Sigmoid colon (tissue), 7 donors: ENCODE results near the gene ARL16. TPM values are rescaled to one million over a fixed set of nuclear protein-coding genes. Genes with fewer than 3 reads are reported as not detected.

Source experiments
- DNase-seq: peaks from one replicate; pipeline ENCODE4 v3.0.0-alpha.2; 2019
- H3K27ac ChIP-seq, 4 donors: fragments of 200-600 bp; sonication (generic); one replicate each; pipeline ENCODE4 v1.5.1; 2016 to 2019; ENCODE audit warnings: mild to moderate bottlenecking in 1 of 4
- H3K27me3 ChIP-seq, 3 donors: fragments of 200-600 bp; sonication (generic); one replicate each; pipeline ENCODE4 v1.5.1; 2019; ENCODE audit warnings: mild to moderate bottlenecking in 1 of 3
- H3K36me3 ChIP-seq, 4 donors: fragments of 200-600 bp; sonication (generic); one replicate each; pipeline ENCODE4 v1.5.1; 2016 to 2019
- H3K4me1 ChIP-seq, 4 donors: fragments of 200-600 bp; sonication (generic); one replicate each; pipeline ENCODE4 v1.5.1; 2017 to 2019
- H3K4me3 ChIP-seq, 4 donors: fragments of 200-600 bp; sonication (generic); one replicate each; pipeline ENCODE4 v1.5.1; 2017 to 2019; ENCODE audit warnings: mild to moderate bottlenecking in 2 of 4, moderate library complexity in 1 of 4
- H3K9me3 ChIP-seq, 4 donors: fragments of 200-600 bp in 3 of 4; sonication (generic) in 3 of 4; one replicate each; pipeline versions ENCODE4 v1.5.1 to v1.6.1; 2013 to 2019
- EP300 ChIP-seq, 4 donors: sonication (generic); formaldehyde crosslinking; IDR thresholded peaks; one replicate each; pipeline ENCODE4 v1.6.1; 2017; ENCODE audit warnings: antibody characterized with exemption in 4 of 4
- POLR2A ChIP-seq, 2 donors: fragments of 450-650 bp; IDR thresholded peaks; one replicate each; pipeline ENCODE4 v1.6.1; 2016; ENCODE audit warnings: antibody characterized with exemption in 2 of 2, mild to moderate bottlenecking in 2 of 2, moderate library complexity in 2 of 2
- POLR2AphosphoS5 ChIP-seq, 4 donors: sonication (generic); formaldehyde crosslinking; IDR thresholded peaks; one replicate each; pipeline ENCODE4 v1.6.1; 2017; ENCODE audit warnings: antibody characterized with exemption in 4 of 4
- WGBS, 2 donors: extraction: QIAGEN DNeasy Blood & Tissue Kit; methylation state at CpG; one replicate each; pipeline ENCODE4 v1.1.7; 2013; 5-methylcytosine and 5-hydroxymethylcytosine counted together
- intact Hi-C: fragments of 100-400 bp; cut with DNase I; formaldehyde crosslinking; loops from one replicate; pipeline ENCODE4 v1.15.1; 2023
- polyA plus RNA-seq, 3 donors: library from polyadenylated mRNA; stranded (reverse); fragments of 200-250 nt; gene quantifications; one replicate each; pipeline ENCODE4 v1.2.3, GENCODE V29; 2013
- total RNA-seq, 4 donors: library from RNA; depleted of rRNA; stranded (reverse); fragments of >200 nt; gene quantifications; one replicate each; pipeline ENCODE4 v1.1.0, GENCODE V29; 2016
- TF ChIP-seq, protein P1 (sequence below), 4 experiments: fragments of 450-650 bp in 3 of 4; fragments of 200-600 bp in 1 of 4; IDR thresholded peaks; one replicate each; pipeline ENCODE4 v1.5.1; 2016 to 2019; ENCODE audit warnings: antibody characterized with exemption in 4 of 4, mild to moderate bottlenecking in 3 of 4, moderate library complexity in 2 of 4
- donor health status: healthy with polysubstance abuse.
- donor health status: Bipolar disorder and iron deficiency.
- donor health status: healthy.

The ARL16 gene
- total and polyA plus RNA-seq, 7 donors = 24.5 to 51.7 (median 42.3) TPM

DNA sequence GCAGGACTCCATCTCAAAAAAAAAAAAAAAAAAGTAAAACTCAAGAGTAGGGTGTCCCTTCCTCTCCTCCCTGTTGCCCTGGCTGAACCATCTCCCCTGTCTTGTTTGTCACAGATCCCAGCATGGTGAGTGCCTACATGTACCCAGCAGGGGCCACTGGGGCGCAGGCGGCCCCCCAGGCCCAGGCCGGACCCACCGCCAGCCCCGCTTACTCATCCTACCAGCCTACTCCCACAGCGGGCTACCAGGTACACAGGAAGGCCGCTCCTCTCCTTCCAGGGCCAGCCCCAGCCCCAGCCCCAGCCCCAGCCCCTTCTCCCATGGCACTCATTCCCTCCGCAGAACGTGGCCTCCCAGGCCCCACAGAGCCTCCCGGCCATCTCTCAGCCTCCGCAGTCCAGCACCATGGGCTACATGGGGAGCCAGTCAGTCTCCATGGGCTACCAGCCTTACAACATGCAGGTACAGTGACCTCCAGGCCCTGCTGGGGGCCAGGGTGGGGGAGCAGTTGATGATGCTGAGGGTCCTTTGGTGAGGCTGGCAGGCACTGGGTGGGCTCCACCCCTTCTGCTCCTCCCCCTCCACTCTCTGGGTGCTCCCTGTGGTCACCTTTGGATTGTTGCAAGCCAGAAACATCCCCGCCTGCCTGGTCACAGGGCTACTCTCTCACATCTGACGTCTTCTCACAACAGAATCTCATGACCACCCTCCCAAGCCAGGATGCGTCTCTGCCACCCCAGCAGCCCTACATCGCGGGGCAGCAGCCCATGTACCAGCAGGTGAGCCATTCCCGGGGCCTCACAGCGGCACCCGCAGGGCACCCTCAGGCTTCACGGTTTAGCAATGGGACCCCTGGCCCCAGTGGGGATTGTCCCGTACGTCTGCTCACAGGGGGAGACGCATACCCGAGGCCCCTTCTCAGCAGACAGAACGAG is 17.0 kb upstream of the ARL16 start:
- Histone ChIP-seq H3K36me3 (peaks cover 30 to 74% (median 31%) of the 10 kb centered on the region in 4 donors), H3K4me3 (no peak overlapping the region), H3K27me3 (no peaks in the 10 kb centered on the region), H3K27ac (no peak overlapping the region), H3K4me1 (peaks cover 0 to 39% (median 32%) of the 10 kb centered on the region in 4 donors), H3K9me3 (no peaks in the 10 kb centered on the region)
- WGBS, 2 donors = 91 to 92% methylated on average over 25 of the region's 25 CpGs
- TF ChIP-seq POLR2A (IDR thresholded peaks at IDR 0.05) = no peak
- no peak for TF ChIP-seq POLR2AphosphoS5 (IDR thresholded peaks at IDR 0.05)
- TF ChIP-seq EP300 (IDR thresholded peaks at IDR 0.05) = no peak
- TF ChIP-seq, protein P1, sequence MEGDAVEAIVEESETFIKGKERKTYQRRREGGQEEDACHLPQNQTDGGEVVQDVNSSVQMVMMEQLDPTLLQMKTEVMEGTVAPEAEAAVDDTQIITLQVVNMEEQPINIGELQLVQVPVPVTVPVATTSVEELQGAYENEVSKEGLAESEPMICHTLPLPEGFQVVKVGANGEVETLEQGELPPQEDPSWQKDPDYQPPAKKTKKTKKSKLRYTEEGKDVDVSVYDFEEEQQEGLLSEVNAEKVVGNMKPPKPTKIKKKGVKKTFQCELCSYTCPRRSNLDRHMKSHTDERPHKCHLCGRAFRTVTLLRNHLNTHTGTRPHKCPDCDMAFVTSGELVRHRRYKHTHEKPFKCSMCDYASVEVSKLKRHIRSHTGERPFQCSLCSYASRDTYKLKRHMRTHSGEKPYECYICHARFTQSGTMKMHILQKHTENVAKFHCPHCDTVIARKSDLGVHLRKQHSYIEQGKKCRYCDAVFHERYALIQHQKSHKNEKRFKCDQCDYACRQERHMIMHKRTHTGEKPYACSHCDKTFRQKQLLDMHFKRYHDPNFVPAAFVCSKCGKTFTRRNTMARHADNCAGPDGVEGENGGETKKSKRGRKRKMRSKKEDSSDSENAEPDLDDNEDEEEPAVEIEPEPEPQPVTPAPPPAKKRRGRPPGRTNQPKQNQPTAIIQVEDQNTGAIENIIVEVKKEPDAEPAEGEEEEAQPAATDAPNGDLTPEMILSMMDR (IDR thresholded peaks at IDR 0.05) = no peak
- no peak for DNase-seq
- intact Hi-C loops = no loop called here

DNA sequence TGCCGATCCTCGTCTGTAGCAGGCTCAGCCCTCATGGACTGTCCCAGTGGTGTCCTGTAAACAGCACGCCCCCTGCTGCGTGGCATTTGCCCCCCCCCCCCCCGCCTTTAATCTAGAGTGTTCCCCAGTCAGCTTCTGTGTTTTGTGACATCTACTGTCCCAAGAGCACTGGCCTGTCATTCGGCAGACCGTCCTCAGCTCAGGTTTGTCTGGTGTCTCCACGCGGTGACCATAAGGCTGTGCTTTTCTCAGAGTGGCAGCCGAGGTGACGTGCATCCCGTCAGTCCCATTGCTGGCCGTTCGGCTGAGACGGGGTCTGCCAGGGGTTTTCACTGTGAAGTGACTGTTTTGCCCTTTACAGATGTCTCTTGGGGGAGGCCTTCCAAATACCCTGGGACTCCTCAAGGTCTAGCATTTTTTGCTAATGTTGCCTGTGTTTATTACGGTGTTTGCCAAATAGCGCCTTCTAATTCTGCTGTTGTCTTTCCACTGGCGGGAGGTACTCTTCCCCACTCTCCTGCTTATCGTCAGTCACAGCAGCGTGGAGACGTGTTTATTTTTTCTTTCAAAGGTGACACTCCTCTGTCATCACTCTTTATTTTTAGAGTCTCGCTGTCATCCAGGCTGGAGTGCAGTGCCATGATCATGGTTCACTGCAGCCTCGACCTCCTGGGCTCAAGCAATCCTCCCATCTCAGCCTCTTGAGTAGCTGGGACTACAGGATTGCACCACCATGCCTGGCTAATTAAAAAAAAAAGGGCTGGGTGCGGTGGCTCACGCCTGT is 13.9 kb upstream of the ARL16 start:
- WGBS, 2 donors = 89 to 90% methylated on average over 25 of the region's 25 CpGs
- H3K36me3 ChIP-seq = peaks cover 48 to 93% (median 56%) of the 10 kb centered on the region in 4 donors
- peaks cover 0 to 22% (median 20%) of the 10 kb centered on the region in 4 donors for H3K4me1 ChIP-seq

DNA sequence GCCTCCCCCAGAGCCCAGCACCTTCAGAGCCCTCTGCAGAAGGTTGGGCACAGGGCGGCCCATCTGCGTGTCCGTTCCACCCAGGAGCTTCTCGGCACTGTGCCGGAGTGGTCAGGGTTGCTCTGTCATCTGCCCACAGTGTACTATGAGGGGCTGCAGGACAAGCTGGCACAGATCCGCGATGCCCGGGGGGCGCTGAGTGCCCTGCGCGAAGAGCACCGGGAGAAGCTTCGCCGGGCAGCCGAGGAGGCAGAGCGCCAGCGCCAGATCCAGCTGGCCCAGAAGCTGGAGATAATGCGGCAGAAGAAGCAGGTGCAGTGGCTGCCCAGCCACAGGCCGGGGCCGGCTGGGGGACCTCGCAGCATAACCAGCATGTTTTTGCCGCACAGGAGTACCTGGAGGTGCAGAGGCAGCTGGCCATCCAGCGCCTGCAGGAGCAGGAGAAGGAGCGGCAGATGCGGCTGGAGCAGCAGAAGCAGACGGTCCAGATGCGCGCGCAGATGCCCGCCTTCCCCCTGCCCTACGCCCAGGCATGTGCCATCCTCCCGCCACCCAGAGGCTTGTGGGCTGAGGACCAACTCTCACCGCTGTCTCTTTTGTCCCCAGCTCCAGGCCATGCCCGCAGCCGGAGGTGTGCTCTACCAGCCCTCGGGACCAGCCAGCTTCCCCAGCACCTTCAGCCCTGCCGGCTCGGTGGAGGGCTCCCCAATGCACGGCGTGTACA is 12.8 kb upstream of the ARL16 start:
- WGBS, 2 donors = 96 to 97% methylated on average over 40 of the region's 40 CpGs
- Histone ChIP-seq H3K4me1 (peaks cover 0 to 11% (median 9%) of the 10 kb centered on the region in 4 donors), H3K27me3 (no peaks in the 10 kb centered on the region), H3K9me3 (no peaks in the 10 kb centered on the region), H3K36me3 (peaks cover 53 to 99% (median 66%) of the 10 kb centered on the region in 4 donors), H3K4me3 (no peak overlapping the region), H3K27ac (no peak overlapping the region)
- intact Hi-C loops = no loop called here
- DNase-seq = no peak
- TF ChIP-seq, protein P1 (IDR thresholded peaks at IDR 0.05) = no peak
- no peak for TF ChIP-seq POLR2AphosphoS5 (IDR thresholded peaks at IDR 0.05)
- TF ChIP-seq POLR2A (IDR thresholded peaks at IDR 0.05) = no peak
- no peak for TF ChIP-seq EP300 (IDR thresholded peaks at IDR 0.05)

More for the DNA sequence above, 13.9 kb upstream of the ARL16 start:
- Histone ChIP-seq H3K27me3 (no peaks in the 10 kb centered on the region), H3K9me3 (no peaks in the 10 kb centered on the region), H3K4me3 (no peak overlapping the region), H3K27ac (no peak overlapping the region)
- TF ChIP-seq POLR2A (IDR thresholded peaks at IDR 0.05) (no peak), EP300 (IDR thresholded peaks at IDR 0.05) (no peak), POLR2AphosphoS5 (IDR thresholded peaks at IDR 0.05) (no peak)
- TF ChIP-seq, protein P1 (IDR thresholded peaks at IDR 0.05) = no peak
- DNase-seq = no peak
- intact Hi-C loops = no loop called here

DNA sequence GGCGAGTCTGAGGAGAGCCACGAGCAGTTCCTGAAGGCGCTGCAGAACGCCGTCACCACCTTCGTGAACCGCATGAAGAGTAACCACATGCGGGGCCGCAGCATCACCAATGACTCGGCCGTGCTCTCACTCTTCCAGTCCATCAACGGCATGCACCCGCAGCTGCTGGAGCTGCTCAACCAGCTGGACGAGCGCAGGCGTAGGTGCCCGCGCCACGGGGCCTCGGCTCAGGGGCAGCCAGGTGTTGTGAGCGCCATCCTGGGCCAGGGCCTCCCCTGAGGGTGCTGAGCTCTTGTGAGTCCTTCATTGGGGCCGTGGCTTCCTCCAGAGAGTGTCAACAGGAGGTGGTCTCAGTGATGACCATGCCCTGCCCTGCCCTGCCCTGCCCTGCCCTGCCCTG is 12.2 kb upstream of the ARL16 start:
- peaks cover 55 to 99% (median 68%) of the 10 kb centered on the region in 4 donors for H3K36me3 ChIP-seq
- H3K27me3 ChIP-seq = no peaks in the 10 kb centered on the region
- DNase-seq = no peak
- H3K9me3 ChIP-seq = no peaks in the 10 kb centered on the region
- no peak overlapping the region for H3K4me3 ChIP-seq
- H3K27ac ChIP-seq = no peak overlapping the region
- peaks cover 0 to 6% (median 3%) of the 10 kb centered on the region in 4 donors for H3K4me1 ChIP-seq
- TF ChIP-seq, protein P1 (IDR thresholded peaks at IDR 0.05) = no peak
- TF ChIP-seq EP300 (IDR thresholded peaks at IDR 0.05) = no peak
- TF ChIP-seq POLR2A (IDR thresholded peaks at IDR 0.05) = no peak
- TF ChIP-seq POLR2AphosphoS5 (IDR thresholded peaks at IDR 0.05) = no peak
- WGBS, 2 donors = 92 to 94% methylated on average over 22 of the region's 22 CpGs
- intact Hi-C loops = no loop called here
